Measurements from ENCODE around the gene TERT.
"Not testable (repeated sequence)": the region's sequence is repeated elsewhere in the genome, so short reads cannot be mapped to it uniquely, and the experiment has no call there.

Gene TERT

DNA sequence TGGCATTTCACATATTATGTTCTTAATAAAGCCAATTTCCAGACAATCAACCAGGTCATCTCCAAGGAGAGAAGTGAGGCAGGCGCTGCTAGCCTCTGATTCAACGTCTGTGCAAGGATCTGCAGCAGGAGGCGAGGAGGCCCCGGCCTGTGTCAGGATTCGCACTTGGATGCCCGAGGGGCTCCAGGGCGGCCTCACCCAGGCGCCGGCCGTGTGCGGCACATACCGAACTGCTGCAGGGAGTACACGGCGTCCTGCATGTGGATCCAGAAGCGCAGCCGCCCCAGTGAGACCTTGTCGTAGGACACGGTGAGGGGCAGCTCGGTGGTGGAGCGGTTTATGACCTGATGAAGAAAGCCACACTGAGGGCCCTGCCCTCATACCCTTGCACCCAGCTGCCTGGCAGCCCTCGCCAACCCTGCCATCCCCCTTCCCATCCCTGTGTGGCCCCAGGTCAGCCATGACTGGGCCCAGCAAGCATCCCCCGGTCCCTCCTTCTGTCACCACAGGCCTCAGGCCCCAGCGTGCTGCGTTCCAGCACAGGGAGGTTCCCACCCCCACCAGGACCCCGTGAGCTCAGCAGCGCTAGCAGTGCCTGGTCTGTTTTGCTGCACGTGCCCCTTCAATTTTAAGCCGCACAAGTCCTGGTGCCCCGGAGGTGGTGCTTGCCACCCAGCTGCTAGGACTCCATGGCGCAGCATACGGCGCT lies 40.1 kb upstream of the TERT start:
- in situ Hi-C loops (cut with HindIII; ENCODE audit: low sequenced_read_pairs), result no loop called here
- DNase-seq (ENCODE audit: low read depth), result no peak
- H3K4me3 ChIP-seq (ENCODE audit: low read depth, low read length), result no peak overlapping the region
- TF ChIP-seq, protein P1, sequence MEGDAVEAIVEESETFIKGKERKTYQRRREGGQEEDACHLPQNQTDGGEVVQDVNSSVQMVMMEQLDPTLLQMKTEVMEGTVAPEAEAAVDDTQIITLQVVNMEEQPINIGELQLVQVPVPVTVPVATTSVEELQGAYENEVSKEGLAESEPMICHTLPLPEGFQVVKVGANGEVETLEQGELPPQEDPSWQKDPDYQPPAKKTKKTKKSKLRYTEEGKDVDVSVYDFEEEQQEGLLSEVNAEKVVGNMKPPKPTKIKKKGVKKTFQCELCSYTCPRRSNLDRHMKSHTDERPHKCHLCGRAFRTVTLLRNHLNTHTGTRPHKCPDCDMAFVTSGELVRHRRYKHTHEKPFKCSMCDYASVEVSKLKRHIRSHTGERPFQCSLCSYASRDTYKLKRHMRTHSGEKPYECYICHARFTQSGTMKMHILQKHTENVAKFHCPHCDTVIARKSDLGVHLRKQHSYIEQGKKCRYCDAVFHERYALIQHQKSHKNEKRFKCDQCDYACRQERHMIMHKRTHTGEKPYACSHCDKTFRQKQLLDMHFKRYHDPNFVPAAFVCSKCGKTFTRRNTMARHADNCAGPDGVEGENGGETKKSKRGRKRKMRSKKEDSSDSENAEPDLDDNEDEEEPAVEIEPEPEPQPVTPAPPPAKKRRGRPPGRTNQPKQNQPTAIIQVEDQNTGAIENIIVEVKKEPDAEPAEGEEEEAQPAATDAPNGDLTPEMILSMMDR (IDR thresholded peaks at IDR 0.05; ENCODE audit: low read depth, low read length, missing control alignments), result no peak

DNA sequence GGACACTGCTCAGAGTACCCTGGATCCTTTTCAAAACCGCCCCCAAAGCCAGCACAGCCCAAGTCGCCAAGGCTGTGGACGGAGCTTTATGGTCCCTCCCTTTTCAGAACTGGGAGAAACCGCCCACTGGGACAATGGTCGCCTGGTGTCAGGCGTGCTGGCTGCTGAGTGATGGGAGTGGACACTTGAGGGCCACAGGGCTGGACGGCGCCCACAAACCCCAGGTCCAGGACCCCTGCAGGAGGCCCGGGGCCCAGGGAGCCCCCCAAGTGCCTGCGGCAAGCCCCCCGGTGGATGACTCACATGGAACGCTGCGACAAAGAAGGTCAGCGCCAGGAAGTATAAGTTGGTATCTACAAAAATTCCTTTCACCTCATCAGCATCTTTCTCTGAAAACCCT lies 39.1 kb upstream of the TERT start:
- DNase-seq (ENCODE audit: low read depth), result no peak
- no peak overlapping the region for H3K4me3 ChIP-seq (ENCODE audit: low read depth, low read length)
- in situ Hi-C loops (cut with HindIII; ENCODE audit: low sequenced_read_pairs), result no loop called here
- TF ChIP-seq, protein P1 (IDR thresholded peaks at IDR 0.05; ENCODE audit: low read depth, low read length, missing control alignments), result no peak

DNA sequence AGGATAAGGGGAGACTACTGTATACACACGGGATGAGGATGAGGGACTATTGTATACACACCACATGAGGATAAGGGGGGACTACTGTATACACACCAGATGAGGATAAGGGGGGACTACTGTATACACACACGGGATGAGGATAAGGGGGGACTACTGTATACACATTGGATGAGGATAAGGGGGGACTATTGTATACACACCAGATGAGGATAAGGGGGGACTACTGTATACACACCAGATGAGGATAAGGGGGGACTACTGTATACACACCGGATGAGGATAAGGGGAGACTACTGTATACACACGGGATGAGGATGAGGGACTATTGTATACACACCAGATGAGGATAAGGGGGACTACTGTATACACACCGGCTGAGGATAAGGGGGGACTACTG lies 38.4 kb upstream of the TERT start:
- DNase-seq (ENCODE audit: low read depth); H3K4me3 ChIP-seq (ENCODE audit: low read depth, low read length); in situ Hi-C loops (cut with HindIII; ENCODE audit: low sequenced_read_pairs): not testable (repeated sequence)

DNA sequence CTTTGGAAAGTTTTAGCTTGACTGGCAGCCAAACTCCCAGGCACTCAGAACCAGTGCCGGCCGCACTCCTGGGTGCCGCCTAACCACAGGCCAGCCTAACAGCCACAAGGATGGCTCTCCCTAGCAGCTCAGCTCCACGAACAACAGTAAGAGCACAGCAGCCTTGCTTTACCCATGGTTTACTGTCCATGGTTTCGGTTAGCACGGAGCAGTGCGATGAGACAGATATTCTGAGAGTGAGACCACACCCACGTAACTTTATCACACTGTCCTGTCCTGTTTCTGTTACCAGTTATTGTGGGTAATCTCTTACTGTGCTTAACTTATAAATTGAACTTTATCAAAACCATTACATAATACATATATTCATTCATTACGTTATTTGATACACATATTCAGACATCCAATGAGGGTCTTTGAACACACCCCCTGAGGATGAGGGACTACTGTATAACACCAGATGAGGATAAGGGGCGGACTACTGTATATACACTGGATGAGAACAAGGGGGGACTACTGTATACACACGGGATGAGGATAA lies 37.7 kb upstream of the TERT start:
- in situ Hi-C loops (cut with HindIII; ENCODE audit: low sequenced_read_pairs), result no loop called here
- no peak for DNase-seq (ENCODE audit: low read depth)
- TF ChIP-seq, protein P1 (IDR thresholded peaks at IDR 0.05; ENCODE audit: low read depth, low read length, missing control alignments), result no peak
- no peak overlapping the region for H3K4me3 ChIP-seq (ENCODE audit: low read depth, low read length)

DNA sequence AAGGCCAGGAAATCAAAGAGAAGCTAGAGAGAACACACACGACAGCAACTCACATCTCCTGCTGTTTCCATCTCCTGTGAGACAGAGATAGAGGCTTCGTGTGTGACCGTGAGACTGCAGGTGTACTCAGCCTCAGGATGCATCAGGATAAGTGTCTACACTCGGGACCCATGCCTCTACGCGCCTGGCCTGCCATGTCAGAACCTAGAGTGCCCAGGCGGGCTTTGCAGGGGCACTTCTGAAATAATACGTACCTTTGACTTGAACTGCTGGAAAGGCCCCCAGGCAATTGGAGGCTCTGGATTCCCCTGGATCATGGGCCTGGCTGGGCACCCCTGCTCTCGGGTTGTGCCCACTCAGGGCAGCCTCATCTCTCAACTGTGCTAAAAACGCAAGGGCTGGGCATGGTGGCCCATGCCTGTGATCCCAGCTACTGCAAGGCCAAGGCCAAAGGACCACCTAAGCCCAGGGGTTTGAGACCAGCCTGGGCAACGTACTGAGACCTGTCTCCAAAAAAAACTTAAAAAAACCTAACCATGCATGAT lies 37.1 kb upstream of the TERT start:
- DNase-seq (ENCODE audit: low read depth), result no peak
- H3K4me3 ChIP-seq (ENCODE audit: low read depth, low read length), result no peak overlapping the region
- TF ChIP-seq, protein P1 (IDR thresholded peaks at IDR 0.05; ENCODE audit: low read depth, low read length, missing control alignments), result no peak
- in situ Hi-C loops (cut with HindIII; ENCODE audit: low sequenced_read_pairs), result no loop called here

DNA sequence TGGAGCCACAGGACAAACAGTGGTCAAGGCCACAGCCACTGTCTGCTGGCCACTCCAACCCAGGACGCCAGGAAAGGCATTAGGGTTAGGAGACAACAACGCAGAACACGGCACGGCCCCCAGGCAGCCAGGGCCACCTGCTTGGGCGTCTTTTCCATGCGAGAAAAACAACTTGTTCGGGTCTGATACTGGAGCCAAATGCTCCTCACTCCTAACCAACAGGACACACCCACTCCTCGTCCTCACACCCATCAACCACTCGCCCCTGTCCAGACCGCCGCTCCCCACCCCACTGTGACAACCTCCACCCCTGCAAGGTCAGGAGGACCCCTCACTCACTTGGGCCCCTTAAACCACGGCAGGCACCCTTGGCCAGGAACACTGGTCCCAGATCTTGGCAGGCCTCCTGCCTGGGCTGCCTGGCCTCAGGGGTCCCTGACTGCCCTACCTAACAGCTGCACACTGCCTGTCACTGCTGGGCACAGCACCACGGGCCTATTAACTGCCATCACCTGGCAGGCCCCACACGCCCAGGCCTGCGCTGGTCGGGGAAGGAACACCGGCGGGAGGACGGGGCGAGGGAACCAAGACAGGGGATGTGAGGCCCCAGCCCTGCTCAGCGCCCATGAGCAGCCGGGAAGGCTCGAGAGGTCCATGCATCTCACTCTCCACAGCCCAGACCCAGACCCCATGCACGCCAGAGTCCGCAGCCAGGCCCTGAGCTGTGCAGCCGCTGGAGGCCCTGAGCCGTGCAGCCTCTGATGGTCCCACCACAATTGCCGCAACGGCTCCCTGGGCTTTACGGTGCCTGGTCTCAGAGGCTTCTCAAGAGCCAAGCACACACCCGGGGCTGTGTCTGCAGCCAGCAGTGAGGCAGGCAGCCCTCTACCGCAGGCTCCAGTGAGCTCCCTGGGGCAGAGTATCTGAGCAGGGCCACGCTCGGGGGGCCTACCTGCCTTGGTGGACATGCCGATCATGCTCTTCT lies 36.3 kb upstream of the TERT start:
- TF ChIP-seq, protein P1 (IDR thresholded peaks at IDR 0.05; ENCODE audit: low read depth, low read length, missing control alignments), result no peak
- no peak for DNase-seq (ENCODE audit: low read depth)
- in situ Hi-C loops (cut with HindIII; ENCODE audit: low sequenced_read_pairs), result no loop called here
- H3K4me3 ChIP-seq (ENCODE audit: low read depth, low read length), result no peak overlapping the region
